Esophagus squamous epithelium (tissue), 5 donors: Measurements from ENCODE around the gene DEFB128. TPM values are rescaled to one million over a fixed set of nuclear protein-coding genes. Genes with fewer than 3 reads are reported as not detected.
A peak's percentile ranks its signal among the peaks of the same experiment; 100 is the strongest.
"Not testable (repeated sequence)": the region's sequence is repeated elsewhere in the genome, so short reads cannot be mapped to it uniquely, and the experiment has no call there.

Experiments
- DNase-seq: peaks from one replicate; lab custom pipeline; 2025; lab: John Stamatoyannopoulos, UW
- H3K27ac ChIP-seq, 4 donors: fragments of 200-600 bp; sonication (generic); one replicate each; pipeline ENCODE4 v1.5.1; 2016 to 2019; ENCODE audit warnings: mild to moderate bottlenecking in 1 of 4
- H3K27me3 ChIP-seq, 4 donors: fragments of 200-600 bp; sonication (generic); 1 replicate in 3 of 4; 2 replicates in 1 of 4; pipeline versions ENCODE4 v1.5.1 to v1.6.0; 2017 to 2021; ENCODE audit warnings: antibody characterized with exemption in 1 of 4
- H3K36me3 ChIP-seq, 3 donors: fragments of 200-600 bp; sonication (generic); one replicate each; pipeline ENCODE4 v1.5.1; 2016 to 2019
- H3K4me1 ChIP-seq, 3 donors: fragments of 200-600 bp; sonication (generic); one replicate each; pipeline ENCODE4 v1.5.1; 2017 to 2019
- H3K4me3 ChIP-seq, 4 donors: fragments of 200-600 bp; sonication (generic); 1 replicate in 3 of 4; 2 replicates in 1 of 4; pipeline ENCODE4 v1.5.1; 2016 to 2019; ENCODE audit warnings: mild to moderate bottlenecking in 2 of 4, moderate library complexity in 1 of 4
- H3K9me3 ChIP-seq, 3 donors: fragments of 200-600 bp; sonication (generic); one replicate each; pipeline ENCODE4 v1.5.1; 2016 to 2019
- POLR2A ChIP-seq, 4 donors: fragments of 450-650 bp; IDR thresholded peaks; one replicate each; pipeline ENCODE4 v1.6.1; 2017; ENCODE audit warnings: antibody characterized with exemption in 4 of 4, mild to moderate bottlenecking in 4 of 4, moderate library complexity in 3 of 4
- WGBS, 2 donors: methylation state at CpG; one replicate each; pipeline ENCODE4 v1.1.5; 2018; 5-methylcytosine and 5-hydroxymethylcytosine counted together
- intact Hi-C: fragments of 100-400 bp; cut with DNase I; formaldehyde crosslinking; loops from one replicate; pipeline ENCODE4 v1.15.0; 2022
- total RNA-seq, 4 donors: library from RNA; depleted of rRNA; stranded (reverse); fragments of >200 nt; gene quantifications; one replicate each; pipeline ENCODE4 v1.1.0, GENCODE V29; 2016
- TF ChIP-seq, protein P1 (sequence below), 6 experiments: fragments of 450-650 bp in 4 of 6; fragments of 200-600 bp in 2 of 6; sonication (generic) in 2 of 6; IDR thresholded peaks; one replicate each; pipeline ENCODE4 v1.5.1; 2016 to 2019; ENCODE audit warnings: antibody characterized with exemption in 6 of 6, mild to moderate bottlenecking in 4 of 6, moderate library complexity in 4 of 6
- donor health status: DM: yes; HTN: yes; CAD: no.

DEFB128 gene
- total RNA-seq, 4 donors from 2014 or later, result not detected

DNA sequence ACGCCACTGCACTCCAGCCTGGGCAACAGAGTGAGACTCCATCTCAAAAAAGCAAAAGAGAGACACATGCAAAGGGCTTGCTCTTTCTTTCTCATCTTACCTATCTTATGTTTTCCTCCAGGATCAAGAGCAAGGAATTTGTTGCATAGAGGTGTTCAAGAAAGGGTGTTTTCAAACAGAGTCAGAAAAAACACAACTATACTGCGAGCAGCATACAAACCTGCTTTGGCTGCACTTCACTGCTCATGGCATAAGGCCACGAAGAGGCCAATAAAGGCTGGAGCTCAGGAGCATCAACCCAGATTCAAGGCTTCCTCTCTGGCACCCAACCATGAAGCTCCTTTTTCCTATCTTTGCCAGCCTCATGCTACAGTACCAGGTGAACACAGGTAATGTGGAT, 37.4 kb upstream of the DEFB128 start, which contains the start of gene DEFB129:
TSS of gene DEFB129 (plus strand) at position 301 of the 400 bp plus-strand sequence. CDS start at position 332, 31 bp downstream.
- 57 to 85% methylated on average over 3 of the region's 3 CpGs for WGBS, 2 donors
- TF ChIP-seq, protein P1, sequence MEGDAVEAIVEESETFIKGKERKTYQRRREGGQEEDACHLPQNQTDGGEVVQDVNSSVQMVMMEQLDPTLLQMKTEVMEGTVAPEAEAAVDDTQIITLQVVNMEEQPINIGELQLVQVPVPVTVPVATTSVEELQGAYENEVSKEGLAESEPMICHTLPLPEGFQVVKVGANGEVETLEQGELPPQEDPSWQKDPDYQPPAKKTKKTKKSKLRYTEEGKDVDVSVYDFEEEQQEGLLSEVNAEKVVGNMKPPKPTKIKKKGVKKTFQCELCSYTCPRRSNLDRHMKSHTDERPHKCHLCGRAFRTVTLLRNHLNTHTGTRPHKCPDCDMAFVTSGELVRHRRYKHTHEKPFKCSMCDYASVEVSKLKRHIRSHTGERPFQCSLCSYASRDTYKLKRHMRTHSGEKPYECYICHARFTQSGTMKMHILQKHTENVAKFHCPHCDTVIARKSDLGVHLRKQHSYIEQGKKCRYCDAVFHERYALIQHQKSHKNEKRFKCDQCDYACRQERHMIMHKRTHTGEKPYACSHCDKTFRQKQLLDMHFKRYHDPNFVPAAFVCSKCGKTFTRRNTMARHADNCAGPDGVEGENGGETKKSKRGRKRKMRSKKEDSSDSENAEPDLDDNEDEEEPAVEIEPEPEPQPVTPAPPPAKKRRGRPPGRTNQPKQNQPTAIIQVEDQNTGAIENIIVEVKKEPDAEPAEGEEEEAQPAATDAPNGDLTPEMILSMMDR (IDR thresholded peaks at IDR 0.05), result no peak
- no peak for TF ChIP-seq POLR2A (IDR thresholded peaks at IDR 0.05)
- H3K9me3 ChIP-seq, result no peaks in the 10 kb centered on the region

DNA sequence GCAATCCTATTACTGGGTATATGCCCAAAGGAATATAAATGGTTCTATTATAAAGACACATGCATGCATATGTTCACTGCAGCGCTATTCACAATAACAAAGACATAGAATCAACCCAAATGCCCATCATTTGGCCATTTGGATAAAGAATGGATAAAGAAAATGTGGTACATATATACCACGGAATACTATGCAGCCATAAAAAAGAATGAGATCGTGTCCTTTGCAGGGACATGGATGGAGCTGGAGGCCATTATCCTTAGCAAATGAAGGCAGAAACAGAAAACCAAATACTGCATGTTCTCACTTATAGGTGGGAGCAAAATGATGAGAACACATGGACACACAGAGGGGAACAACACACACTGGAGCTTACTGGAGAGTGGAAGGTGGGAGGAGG, 36.4 kb upstream of the DEFB128 start:
- WGBS, 2 donors, result 75 to 82% methylated on average over 3 of the region's 3 CpGs
- intact Hi-C loops, H3K27ac ChIP-seq, H3K9me3 ChIP-seq, DNase-seq, H3K4me1 ChIP-seq, H3K36me3 ChIP-seq, H3K4me3 ChIP-seq: not testable (repeated sequence)
- peaks cover 0 to 26% (median 0%) of the 10 kb centered on the region in 4 donors for H3K27me3 ChIP-seq

More for the DNA sequence above, 37.4 kb upstream of the DEFB128 start, which contains the start of gene DEFB129:
- DNase-seq, result no peak
- no peak within 1 kb of the TSS for H3K4me3 ChIP-seq
- H3K27me3 ChIP-seq, result peaks cover 0 to 18% (median 0%) of the 10 kb centered on the region in 4 donors
- no peaks in the 10 kb centered on the region for H3K4me1 ChIP-seq
- intact Hi-C loops, result no loop called here
- H3K27ac ChIP-seq, result no peak within 1 kb of the TSS
- H3K36me3 ChIP-seq, result no peaks in the 10 kb centered on the region

GRCh38 chr20:221258-221830, 31.8 kb upstream of the DEFB128 start:
- H3K27me3 ChIP-seq, result peaks cover 0 to 51% (median 0%) of the 10 kb centered on the region in 4 donors
- no peaks in the 10 kb centered on the region for H3K9me3 ChIP-seq
- DNase-seq, result no peak
- no peak overlapping the region for H3K4me3 ChIP-seq
- intact Hi-C loops, result no loop called here
- H3K4me1 ChIP-seq, result no peaks in the 10 kb centered on the region
- TF ChIP-seq, protein P1 (IDR thresholded peaks at IDR 0.05), result no peak
- TF ChIP-seq POLR2A (IDR thresholded peaks at IDR 0.05), result no peak
- H3K36me3 ChIP-seq, result no peaks in the 10 kb centered on the region
- H3K27ac ChIP-seq, result no peak overlapping the region
- WGBS, 2 donors, result 48 to 75% methylated on average over 1 of the region's 1 CpG

GRCh38 chr20:219290-220115, 30.0 kb upstream of the DEFB128 start:
- Histone ChIP-seq H3K27ac (no peak overlapping the region), H3K27me3 (peaks cover 0 to 46% (median 0%) of the 10 kb centered on the region in 4 donors), H3K4me3 (no peak overlapping the region), H3K36me3 (no peaks in the 10 kb centered on the region), H3K4me1 (no peaks in the 10 kb centered on the region), H3K9me3 (no peaks in the 10 kb centered on the region)
- TF ChIP-seq POLR2A (IDR thresholded peaks at IDR 0.05), result no peak
- TF ChIP-seq, protein P1 (IDR thresholded peaks at IDR 0.05), result peak in 2 of 6 experiments; percentile 6 to 16
- intact Hi-C loops, result loop anchor here (10.0 kb wide), 1 partner anchor 45 kb away; no protein-coding TSS in a partner anchor
- no peak for DNase-seq
- WGBS, 2 donors, result 0 to 10% methylated on average over 1 of the region's 1 CpG

GRCh38 chr20:217266-217665, 27.8 kb upstream of the DEFB128 start:
- Histone ChIP-seq H3K9me3 (no peaks in the 10 kb centered on the region), H3K4me1 (no peaks in the 10 kb centered on the region), H3K4me3 (no peak overlapping the region), H3K27ac (no peak overlapping the region), H3K27me3 (peaks cover 0 to 42% (median 0%) of the 10 kb centered on the region in 4 donors), H3K36me3 (no peaks in the 10 kb centered on the region)
- DNase-seq, result no peak
- no peak for TF ChIP-seq POLR2A (IDR thresholded peaks at IDR 0.05)
- TF ChIP-seq, protein P1 (IDR thresholded peaks at IDR 0.05), result no peak
- WGBS, 2 donors, result 64 to 82% methylated on average over 1 of the region's 1 CpG
- intact Hi-C loops, result loop anchor here (10.0 kb wide), 1 partner anchor 48 kb away; no protein-coding TSS in a partner anchor
